ENCODE measurements around the gene SOWAHA. TPM values are rescaled to one million over a fixed set of nuclear protein-coding genes. Genes with fewer than 3 reads are reported as not detected.
A peak's percentile ranks its signal among the peaks of the same experiment; 100 is the strongest.

Gene SOWAHA
- total and polyA plus RNA-seq, 9 donors, result 0.05 to 2.2 (median 0.48) TPM; not detected in 1

DNA sequence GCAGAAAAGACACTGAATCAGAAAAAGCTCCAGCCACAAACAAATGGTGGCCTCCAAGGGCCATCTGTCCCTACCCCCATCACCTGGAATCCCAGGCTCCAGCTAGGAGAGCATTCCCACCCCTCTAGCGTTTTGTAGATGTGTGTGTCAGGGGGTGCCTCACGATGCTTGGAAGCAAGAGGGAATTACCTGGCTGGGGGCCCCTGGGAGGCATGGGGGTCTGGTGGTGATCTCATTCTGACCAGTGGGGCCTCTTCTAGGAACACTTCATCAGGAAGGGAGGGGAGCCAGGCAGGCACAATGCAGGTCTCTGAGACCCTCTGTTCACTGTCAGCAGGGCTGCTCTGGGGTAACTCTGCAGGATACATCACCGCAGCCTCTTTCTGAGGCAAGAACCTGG, 11.3 kb downstream of the SOWAHA start:
- Histone ChIP-seq H3K27me3 (no peaks in the 10 kb centered on the region), H3K4me3 (no peak overlapping the region), H3K9me3 (no peaks in the 10 kb centered on the region), H3K36me3 (no peaks in the 10 kb centered on the region), H3K27ac (no peak overlapping the region), H3K4me1 (ENCODE audit: insufficient read depth) (peaks cover 8% of the 10 kb centered on the region)
- intact Hi-C loops (cut with DNase I), result loop anchor here in 2 of 4 donors (5.0 to 10.0 kb wide), 2 partner anchors 47 to 440 kb away; partner anchors contain the start of gene SEPTIN8 (in 1 of the 2)
- 93 to 95% (median 95%) methylated on average over 3 of the region's 3 CpGs for WGBS, 3 donors
- DNase-seq, result no peak
- TF ChIP-seq EP300 (IDR thresholded peaks at IDR 0.05) (no peak), POLR2A (IDR thresholded peaks at IDR 0.05) (no peak)
- TF ChIP-seq, protein P1, sequence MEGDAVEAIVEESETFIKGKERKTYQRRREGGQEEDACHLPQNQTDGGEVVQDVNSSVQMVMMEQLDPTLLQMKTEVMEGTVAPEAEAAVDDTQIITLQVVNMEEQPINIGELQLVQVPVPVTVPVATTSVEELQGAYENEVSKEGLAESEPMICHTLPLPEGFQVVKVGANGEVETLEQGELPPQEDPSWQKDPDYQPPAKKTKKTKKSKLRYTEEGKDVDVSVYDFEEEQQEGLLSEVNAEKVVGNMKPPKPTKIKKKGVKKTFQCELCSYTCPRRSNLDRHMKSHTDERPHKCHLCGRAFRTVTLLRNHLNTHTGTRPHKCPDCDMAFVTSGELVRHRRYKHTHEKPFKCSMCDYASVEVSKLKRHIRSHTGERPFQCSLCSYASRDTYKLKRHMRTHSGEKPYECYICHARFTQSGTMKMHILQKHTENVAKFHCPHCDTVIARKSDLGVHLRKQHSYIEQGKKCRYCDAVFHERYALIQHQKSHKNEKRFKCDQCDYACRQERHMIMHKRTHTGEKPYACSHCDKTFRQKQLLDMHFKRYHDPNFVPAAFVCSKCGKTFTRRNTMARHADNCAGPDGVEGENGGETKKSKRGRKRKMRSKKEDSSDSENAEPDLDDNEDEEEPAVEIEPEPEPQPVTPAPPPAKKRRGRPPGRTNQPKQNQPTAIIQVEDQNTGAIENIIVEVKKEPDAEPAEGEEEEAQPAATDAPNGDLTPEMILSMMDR (IDR thresholded peaks at IDR 0.05), result no peak

DNA sequence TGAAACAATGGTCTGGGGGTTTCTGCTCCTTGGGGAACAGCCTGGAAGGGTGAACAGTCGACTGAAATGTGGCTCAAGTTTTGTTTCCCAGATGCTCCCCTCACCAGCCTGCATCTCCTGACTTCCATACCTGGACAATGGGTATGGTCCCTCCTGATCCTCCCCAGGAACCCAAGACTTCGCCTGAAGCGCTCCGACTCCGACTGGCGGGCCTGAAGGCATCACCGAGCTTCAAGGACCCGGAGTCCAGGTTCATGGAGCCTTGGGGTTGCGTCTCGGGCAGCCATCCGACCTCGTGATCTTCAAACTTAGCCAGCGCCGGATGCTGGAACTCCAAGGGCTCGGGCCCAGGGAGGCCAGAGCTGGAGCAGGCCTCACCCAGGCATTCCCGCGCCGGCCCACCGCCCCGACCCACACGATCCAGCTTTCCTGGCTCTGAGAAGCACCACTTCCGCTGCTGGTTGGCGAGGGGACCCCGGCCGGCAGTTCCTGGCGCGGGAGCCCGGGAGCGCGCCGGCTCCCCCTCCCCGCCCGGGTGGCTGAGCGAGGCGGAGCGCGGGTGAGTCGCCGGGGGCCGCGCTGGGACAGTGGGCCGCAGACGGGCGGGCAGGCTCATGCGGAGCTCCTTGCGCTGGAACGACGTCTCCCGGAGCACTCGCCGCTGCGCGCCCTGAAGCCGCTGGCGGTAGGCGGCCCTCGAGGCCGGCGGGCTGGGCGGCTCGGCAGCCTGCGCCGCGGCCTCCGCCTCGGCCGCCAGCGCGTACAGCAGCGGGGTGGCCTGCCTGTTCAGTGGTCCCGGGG, 12.1 kb downstream of the SOWAHA start:
- H3K36me3 ChIP-seq, result no peaks in the 10 kb centered on the region
- TF ChIP-seq EP300 (IDR thresholded peaks at IDR 0.05) (no peak), POLR2A (IDR thresholded peaks at IDR 0.05) (no peak)
- TF ChIP-seq, protein P1 (IDR thresholded peaks at IDR 0.05), result no peak
- no peaks in the 10 kb centered on the region for H3K9me3 ChIP-seq
- no peak overlapping the region for H3K4me3 ChIP-seq
- H3K4me1 ChIP-seq (ENCODE audit: insufficient read depth), result peaks cover 8% of the 10 kb centered on the region
- H3K27me3 ChIP-seq, result no peaks in the 10 kb centered on the region
- peak in 1 of 5 donors; percentile 19 for DNase-seq
- H3K27ac ChIP-seq, result no peak overlapping the region
- intact Hi-C loops (cut with DNase I), result loop anchor here in 2 of 4 donors (10.0 kb wide), 1 partner anchor 440 kb away; no protein-coding TSS in a partner anchor
- WGBS, 3 donors, result 68 to 84% (median 77%) methylated on average over 62 to 71 of the region's 71 CpGs

DNA sequence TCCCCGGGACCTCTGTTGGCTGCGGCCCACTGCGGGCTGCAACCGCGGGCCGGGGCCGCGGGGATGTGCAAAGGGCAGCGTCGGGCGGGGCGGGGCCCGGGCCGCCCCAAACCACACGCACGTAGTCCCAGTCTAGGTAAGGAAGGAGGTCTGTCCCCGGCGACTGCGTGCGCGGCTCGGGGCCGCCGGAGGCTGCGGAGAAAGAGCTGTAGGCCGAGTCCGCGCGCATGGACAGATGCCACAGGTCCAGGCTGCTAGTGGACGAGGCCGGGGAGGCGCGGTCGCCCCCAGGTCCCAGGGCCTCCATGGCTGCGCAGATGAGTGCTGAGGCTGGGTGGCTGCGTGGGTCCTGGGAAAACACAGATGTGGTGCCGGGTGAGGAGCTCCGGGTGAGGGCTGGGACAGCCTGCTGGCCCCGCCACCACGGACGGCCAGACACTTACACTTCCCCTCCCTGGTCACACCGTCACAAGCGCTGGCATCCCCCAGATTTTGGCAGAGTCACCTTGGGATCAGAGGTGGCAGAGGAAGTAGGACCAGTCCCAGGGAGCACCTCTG, 12.8 kb downstream of the SOWAHA start:
- H3K4me1 ChIP-seq (ENCODE audit: insufficient read depth), result peaks cover 8% of the 10 kb centered on the region
- WGBS, 3 donors, result 56 to 87% (median 75%) methylated on average over 43 of the region's 43 CpGs
- intact Hi-C loops (cut with DNase I), result loop anchor here in 2 of 4 donors (10.0 kb wide), 1 partner anchor 441 kb away; no protein-coding TSS in a partner anchor
- H3K36me3 ChIP-seq, result no peaks in the 10 kb centered on the region
- DNase-seq, result peak in 1 of 5 donors; percentile 23
- no peaks in the 10 kb centered on the region for H3K9me3 ChIP-seq
- no peak overlapping the region for H3K4me3 ChIP-seq
- no peak overlapping the region for H3K27ac ChIP-seq
- TF ChIP-seq POLR2A (IDR thresholded peaks at IDR 0.05) (no peak), EP300 (IDR thresholded peaks at IDR 0.05) (no peak)
- TF ChIP-seq, protein P1 (IDR thresholded peaks at IDR 0.05), result no peak
- H3K27me3 ChIP-seq, result no peaks in the 10 kb centered on the region

DNA sequence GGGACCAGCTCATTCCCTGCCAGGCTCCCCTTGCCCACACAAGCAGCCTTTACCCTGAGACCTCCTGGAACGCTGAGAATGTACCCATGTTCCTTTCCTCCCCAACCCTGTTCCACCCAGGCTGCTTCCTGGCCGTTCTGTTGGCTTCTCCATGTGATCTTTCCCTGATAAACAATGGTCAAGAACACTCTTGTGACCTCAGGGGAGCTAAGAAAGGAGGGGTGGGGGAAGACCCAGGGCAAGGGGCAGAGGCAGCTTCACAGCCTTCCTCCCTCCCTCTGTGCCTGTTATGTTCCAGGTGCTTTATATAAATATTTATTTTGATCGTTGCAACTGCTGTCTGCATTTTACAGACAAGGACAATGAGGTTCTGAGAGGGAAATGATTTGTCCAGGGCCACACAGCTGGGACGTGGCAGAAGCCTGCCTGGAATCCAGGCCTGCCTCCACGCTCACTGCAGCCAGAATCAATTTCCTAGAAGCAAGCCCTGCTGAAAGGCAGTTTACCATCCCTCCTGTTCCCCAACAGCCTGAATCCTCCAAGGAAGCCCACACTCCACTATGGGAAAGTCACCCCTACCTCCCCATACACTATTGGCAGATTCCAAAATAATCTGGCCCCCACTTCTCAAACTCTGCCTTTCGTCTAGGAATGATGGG, 13.5 kb downstream of the SOWAHA start:
- Histone ChIP-seq H3K27ac (no peak overlapping the region), H3K4me1 (ENCODE audit: insufficient read depth) (peaks cover 8% of the 10 kb centered on the region), H3K27me3 (no peaks in the 10 kb centered on the region), H3K9me3 (no peaks in the 10 kb centered on the region), H3K4me3 (no peak overlapping the region), H3K36me3 (no peaks in the 10 kb centered on the region)
- WGBS, 3 donors, result 71 to 80% (median 75%) methylated on average over 6 of the region's 6 CpGs
- TF ChIP-seq EP300 (IDR thresholded peaks at IDR 0.05) (no peak), POLR2A (IDR thresholded peaks at IDR 0.05) (no peak)
- TF ChIP-seq, protein P1 (IDR thresholded peaks at IDR 0.05), result no peak
- DNase-seq, result no peak
- intact Hi-C loops (cut with DNase I), result loop anchor here in 2 of 4 donors (10.0 kb wide), 1 partner anchor 442 kb away; no protein-coding TSS in a partner anchor

All from ovary (tissue), 9 donors.